Gastroesophageal sphincter (tissue), 3 donors: ENCODE results near the gene FARS2.

Source experiments
- POLR2A ChIP-seq, 2 donors: fragments of 450-650 bp; IDR thresholded peaks; one replicate each; pipeline ENCODE4 v1.6.1; 2017; ENCODE audit warnings: antibody characterized with exemption in 2 of 2, mild to moderate bottlenecking in 2 of 2, moderate library complexity in 1 of 2
- TF ChIP-seq, protein P1 (sequence below), 4 experiments: fragments of 200-600 bp in 2 of 4; fragments of 450-650 bp in 2 of 4; sonication (generic) in 1 of 4; IDR thresholded peaks; one replicate each; pipeline ENCODE4 v1.5.1; 2017 to 2019; ENCODE audit warnings: antibody characterized with exemption in 4 of 4, mild to moderate bottlenecking in 2 of 4, moderate library complexity in 2 of 4

DNA sequence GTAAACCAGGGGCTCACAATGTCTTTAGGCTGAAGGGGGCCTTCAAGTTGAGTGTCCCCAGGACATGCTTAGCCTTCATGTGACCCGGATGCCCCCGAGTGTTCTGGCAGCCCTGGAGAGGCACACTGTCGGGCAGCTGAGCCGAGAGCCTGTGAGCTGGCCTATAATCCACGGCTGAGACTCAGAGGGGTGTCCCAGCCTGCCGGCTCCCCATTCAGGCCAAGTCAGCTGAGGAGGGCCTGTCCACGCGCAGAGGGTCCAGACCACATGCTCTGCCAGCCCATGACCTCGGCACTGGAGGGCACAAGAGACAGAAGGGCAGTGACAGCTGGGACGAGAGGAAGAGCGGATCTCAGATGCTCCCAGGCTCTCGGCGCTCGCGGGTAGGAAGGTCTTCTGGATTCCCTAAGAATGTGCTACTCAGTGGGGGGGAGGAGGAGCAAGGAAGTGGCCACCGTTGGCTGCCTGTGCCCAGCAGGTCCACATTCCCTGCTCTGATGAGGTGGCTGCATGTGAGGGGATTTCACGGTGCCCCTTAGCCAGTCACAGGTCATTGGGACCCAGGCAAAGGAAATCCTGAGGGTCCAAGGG, 520.7 kb downstream of the FARS2 start:
- TF ChIP-seq, protein P1, sequence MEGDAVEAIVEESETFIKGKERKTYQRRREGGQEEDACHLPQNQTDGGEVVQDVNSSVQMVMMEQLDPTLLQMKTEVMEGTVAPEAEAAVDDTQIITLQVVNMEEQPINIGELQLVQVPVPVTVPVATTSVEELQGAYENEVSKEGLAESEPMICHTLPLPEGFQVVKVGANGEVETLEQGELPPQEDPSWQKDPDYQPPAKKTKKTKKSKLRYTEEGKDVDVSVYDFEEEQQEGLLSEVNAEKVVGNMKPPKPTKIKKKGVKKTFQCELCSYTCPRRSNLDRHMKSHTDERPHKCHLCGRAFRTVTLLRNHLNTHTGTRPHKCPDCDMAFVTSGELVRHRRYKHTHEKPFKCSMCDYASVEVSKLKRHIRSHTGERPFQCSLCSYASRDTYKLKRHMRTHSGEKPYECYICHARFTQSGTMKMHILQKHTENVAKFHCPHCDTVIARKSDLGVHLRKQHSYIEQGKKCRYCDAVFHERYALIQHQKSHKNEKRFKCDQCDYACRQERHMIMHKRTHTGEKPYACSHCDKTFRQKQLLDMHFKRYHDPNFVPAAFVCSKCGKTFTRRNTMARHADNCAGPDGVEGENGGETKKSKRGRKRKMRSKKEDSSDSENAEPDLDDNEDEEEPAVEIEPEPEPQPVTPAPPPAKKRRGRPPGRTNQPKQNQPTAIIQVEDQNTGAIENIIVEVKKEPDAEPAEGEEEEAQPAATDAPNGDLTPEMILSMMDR (IDR thresholded peaks at IDR 0.05), result no peak
- no peak for TF ChIP-seq POLR2A (IDR thresholded peaks at IDR 0.05)
